ENCODE data around the gene WDR3.
"Not testable (repeated sequence)": the region's sequence is repeated elsewhere in the genome, so short reads cannot be mapped to it uniquely, and the experiment has no call there.

Gene WDR3

GRCh38 chr1:117911051-117911450 is 18.5 kb upstream of the WDR3 start:
- H3K4me1 ChIP-seq (ENCODE audit: control insufficient read depth in 2 of 2, insufficient read depth in 1 of 2, low read depth in 1 of 2, low read length in 2 of 2): no peaks in the 10 kb centered on the region
- no peak overlapping the region for H3K4ac ChIP-seq (ENCODE audit: low read length)
- H3K4me3 ChIP-seq (ENCODE audit: low read length in 2 of 2): no peak overlapping the region
- no peak overlapping the region for H3K27ac ChIP-seq (replicated peaks; ENCODE audit: low read length)
- H3K4me2 ChIP-seq (ENCODE audit: insufficient read depth, low read length, poor library complexity, severe bottlenecking): no peak overlapping the region
- H3K9ac ChIP-seq (ENCODE audit: low read depth, low read length, poor library complexity): no peak overlapping the region
- H4K8ac ChIP-seq (ENCODE audit: low read depth, low read length): no peak overlapping the region
- no peak overlapping the region for H3K18ac ChIP-seq (ENCODE audit: low read length)
- no peak for DNase-seq (ENCODE audit: low spot score)
- H3K23ac ChIP-seq (ENCODE audit: low read depth, low read length, poor library complexity): no peak overlapping the region
- no peak overlapping the region for H2BK120ac ChIP-seq (ENCODE audit: low read depth, low read length)
- H4K91ac ChIP-seq (ENCODE audit: low read depth, low read length, poor library complexity): no peak overlapping the region
- H3K9me3 ChIP-seq (replicated peaks in 1 of 2; ENCODE audit: control insufficient read depth in 2 of 2, insufficient read depth in 1 of 2, low read depth in 1 of 2, low read length in 2 of 2): no peaks in the 10 kb centered on the region
- no peaks in the 10 kb centered on the region for H3K27me3 ChIP-seq (ENCODE audit: control insufficient read depth in 3 of 3, insufficient read depth in 3 of 3, low read depth in 1 of 3, low read length in 3 of 3)
- peaks cover 6 to 95% of the 10 kb centered on the region in 2 donors for H3K36me3 ChIP-seq (replicated peaks in 1 of 2; ENCODE audit: control insufficient read depth in 2 of 2, insufficient read depth in 2 of 2, low read length in 2 of 2)
- no peak overlapping the region for H2AK5ac ChIP-seq (ENCODE audit: low read depth, low read length)
- no peak overlapping the region for H2BK12ac ChIP-seq (ENCODE audit: low read length)
- H2AFZ ChIP-seq (ENCODE audit: low read length): no peak overlapping the region
- H3K79me1 ChIP-seq (ENCODE audit: low read depth, low read length): no peaks in the 10 kb centered on the region
- H2BK5ac ChIP-seq (ENCODE audit: low read length): no peak overlapping the region
- H3K14ac ChIP-seq (ENCODE audit: low read length): no peak overlapping the region
- H2BK15ac ChIP-seq (ENCODE audit: low read length): no peak overlapping the region

DNA sequence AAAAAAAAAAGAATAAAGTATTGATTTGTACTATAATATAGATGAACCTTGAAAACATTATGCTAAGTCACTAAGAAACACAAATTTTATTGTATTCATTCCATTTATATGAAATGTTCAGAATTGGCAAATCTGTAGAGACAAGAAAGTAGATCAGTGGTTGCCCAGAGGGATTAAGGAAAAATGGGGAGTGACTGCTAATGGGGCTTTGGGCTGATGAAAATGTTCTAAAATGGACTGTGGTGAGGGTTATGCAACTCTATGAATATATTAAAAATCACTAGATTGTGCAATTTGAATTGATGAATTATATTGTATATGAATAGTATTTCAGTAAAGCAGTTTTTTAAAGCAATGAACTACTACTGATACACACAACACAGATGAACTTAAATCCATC is 10.2 kb upstream of the WDR3 start:
- no peak for DNase-seq (ENCODE audit: low spot score)

GRCh38 chr1:117921991-117922390 is 7.5 kb upstream of the WDR3 start:
- Histone ChIP-seq H4K91ac (ENCODE audit: low read depth, low read length, poor library complexity) (no peak overlapping the region), H2AK5ac (ENCODE audit: low read depth, low read length) (no peak overlapping the region), H3K4me2 (ENCODE audit: insufficient read depth, low read length, poor library complexity, severe bottlenecking) (no peak overlapping the region), H3K9me3 (replicated peaks in 1 of 2; ENCODE audit: control insufficient read depth in 2 of 2, insufficient read depth in 1 of 2, low read depth in 1 of 2, low read length in 2 of 2) (no peaks in the 10 kb centered on the region), H4K8ac (ENCODE audit: low read depth, low read length) (no peak overlapping the region), H3K36me3 (replicated peaks in 1 of 2; ENCODE audit: control insufficient read depth in 2 of 2, insufficient read depth in 2 of 2, low read length in 2 of 2) (peaks cover 0 to 36% of the 10 kb centered on the region in 2 donors), H2BK120ac (ENCODE audit: low read depth, low read length) (no peak overlapping the region), H2BK5ac (ENCODE audit: low read length) (no peak overlapping the region), H2BK15ac (ENCODE audit: low read length) (no peak overlapping the region), H3K23ac (ENCODE audit: low read depth, low read length, poor library complexity) (no peak overlapping the region), H3K4me1 (ENCODE audit: control insufficient read depth in 2 of 2, insufficient read depth in 1 of 2, low read depth in 1 of 2, low read length in 2 of 2) (no peaks in the 10 kb centered on the region), H3K27ac (replicated peaks; ENCODE audit: low read length) (no peak overlapping the region), H3K4ac (ENCODE audit: low read length) (no peak overlapping the region), H3K27me3 (ENCODE audit: control insufficient read depth in 3 of 3, insufficient read depth in 3 of 3, low read depth in 1 of 3, low read length in 3 of 3) (no peaks in the 10 kb centered on the region), H3K79me1 (ENCODE audit: low read depth, low read length) (no peaks in the 10 kb centered on the region), H3K18ac (ENCODE audit: low read length) (no peak overlapping the region), H3K4me3 (ENCODE audit: low read length in 2 of 2) (no peak overlapping the region), H2BK12ac (ENCODE audit: low read length) (no peak overlapping the region), H3K9ac (ENCODE audit: low read depth, low read length, poor library complexity) (no peak overlapping the region), H3K14ac (ENCODE audit: low read length) (no peak overlapping the region), H2AFZ (ENCODE audit: low read length) (no peak overlapping the region)
- DNase-seq (ENCODE audit: low spot score): no peak
- no CpG with 5 or more reads among the region's 2 CpGs for WGBS, 2 donors (ENCODE audit: extremely low coverage in 2 of 2, insufficient read length in 2 of 2, insufficient replicate concordance in 1 of 2)

More for the DNA sequence above, 10.2 kb upstream of the WDR3 start:
- peaks cover 4 to 61% of the 10 kb centered on the region in 2 donors for H3K36me3 ChIP-seq (replicated peaks in 1 of 2; ENCODE audit: control insufficient read depth in 2 of 2, insufficient read depth in 2 of 2, low read length in 2 of 2)
- H3K4me3 ChIP-seq (ENCODE audit: low read length in 2 of 2): no peak overlapping the region
- no peak overlapping the region for H2BK15ac ChIP-seq (ENCODE audit: low read length)
- H2BK120ac ChIP-seq (ENCODE audit: low read depth, low read length): no peak overlapping the region
- H3K79me1 ChIP-seq (ENCODE audit: low read depth, low read length): no peaks in the 10 kb centered on the region
- no peak overlapping the region for H2BK12ac ChIP-seq (ENCODE audit: low read length)
- no peak overlapping the region for H3K23ac ChIP-seq (ENCODE audit: low read depth, low read length, poor library complexity)
- H2BK5ac ChIP-seq (ENCODE audit: low read length): no peak overlapping the region
- H3K27ac ChIP-seq (replicated peaks; ENCODE audit: low read length): no peak overlapping the region
- H3K9me3 ChIP-seq (replicated peaks in 1 of 2; ENCODE audit: control insufficient read depth in 2 of 2, insufficient read depth in 1 of 2, low read depth in 1 of 2, low read length in 2 of 2): no peaks in the 10 kb centered on the region
- no peak overlapping the region for H3K14ac ChIP-seq (ENCODE audit: low read length)
- no peak overlapping the region for H2AFZ ChIP-seq (ENCODE audit: low read length)
- no peaks in the 10 kb centered on the region for H3K4me1 ChIP-seq (ENCODE audit: control insufficient read depth in 2 of 2, insufficient read depth in 1 of 2, low read depth in 1 of 2, low read length in 2 of 2)
- no peak overlapping the region for H4K91ac ChIP-seq (ENCODE audit: low read depth, low read length, poor library complexity)
- H3K27me3 ChIP-seq (ENCODE audit: control insufficient read depth in 3 of 3, insufficient read depth in 3 of 3, low read depth in 1 of 3, low read length in 3 of 3): no peaks in the 10 kb centered on the region
- H3K18ac ChIP-seq (ENCODE audit: low read length): no peak overlapping the region
- H2AK5ac ChIP-seq (ENCODE audit: low read depth, low read length): no peak overlapping the region
- H3K4ac ChIP-seq (ENCODE audit: low read length): no peak overlapping the region
- no peak overlapping the region for H3K9ac ChIP-seq (ENCODE audit: low read depth, low read length, poor library complexity)
- no peak overlapping the region for H3K4me2 ChIP-seq (ENCODE audit: insufficient read depth, low read length, poor library complexity, severe bottlenecking)
- H4K8ac ChIP-seq (ENCODE audit: low read depth, low read length): no peak overlapping the region

- H3K9me3 ChIP-seq (replicated peaks in 1 of 2; ENCODE audit: control insufficient read depth in 2 of 2, insufficient read depth in 1 of 2, low read depth in 1 of 2, low read length in 2 of 2); H2BK120ac ChIP-seq (ENCODE audit: low read depth, low read length); H3K18ac ChIP-seq (ENCODE audit: low read length); H3K23ac ChIP-seq (ENCODE audit: low read depth, low read length, poor library complexity); H3K27ac ChIP-seq (replicated peaks; ENCODE audit: low read length); H2BK15ac ChIP-seq (ENCODE audit: low read length); H3K4me3 ChIP-seq (ENCODE audit: low read length in 2 of 2); H3K9ac ChIP-seq (ENCODE audit: low read depth, low read length, poor library complexity); H2AFZ ChIP-seq (ENCODE audit: low read length); H3K27me3 ChIP-seq (ENCODE audit: control insufficient read depth in 3 of 3, insufficient read depth in 3 of 3, low read depth in 1 of 3, low read length in 3 of 3); H4K91ac ChIP-seq (ENCODE audit: low read depth, low read length, poor library complexity); H3K4me1 ChIP-seq (ENCODE audit: control insufficient read depth in 2 of 2, insufficient read depth in 1 of 2, low read depth in 1 of 2, low read length in 2 of 2); H3K14ac ChIP-seq (ENCODE audit: low read length); H3K4me2 ChIP-seq (ENCODE audit: insufficient read depth, low read length, poor library complexity, severe bottlenecking); H3K79me1 ChIP-seq (ENCODE audit: low read depth, low read length); H2BK12ac ChIP-seq (ENCODE audit: low read length); H2BK5ac ChIP-seq (ENCODE audit: low read length); H2AK5ac ChIP-seq (ENCODE audit: low read depth, low read length); H4K8ac ChIP-seq (ENCODE audit: low read depth, low read length); DNase-seq (ENCODE audit: low spot score); H3K4ac ChIP-seq (ENCODE audit: low read length): not testable (repeated sequence)
- WGBS, 2 donors (ENCODE audit: extremely low coverage in 2 of 2, insufficient read length in 2 of 2, insufficient replicate concordance in 1 of 2): no CpG with 5 or more reads among the region's 7 CpGs
- peaks cover 0 to 29% of the 10 kb centered on the region in 2 donors for H3K36me3 ChIP-seq (replicated peaks in 1 of 2; ENCODE audit: control insufficient read depth in 2 of 2, insufficient read depth in 2 of 2, low read length in 2 of 2)
These were observed 6.8 kb upstream of the WDR3 start for GRCh38 chr1:117922717-117923116.
